HPDE6-E6E7 (cell line): ENCODE results near the gene MAPK8.
A peak's percentile ranks its signal among the peaks of the same experiment; 100 is the strongest.
"Not testable (repeated sequence)": the region's sequence is repeated elsewhere in the genome, so short reads cannot be mapped to it uniquely, and the experiment has no call there.

Experiments
- DNase-seq: peaks from one replicate; pipeline ENCODE4 v3.0.0; 2011; ENCODE audit warnings: missing footprints; ENCODE audit errors: extremely low spot score

MAPK8 gene

DNA sequence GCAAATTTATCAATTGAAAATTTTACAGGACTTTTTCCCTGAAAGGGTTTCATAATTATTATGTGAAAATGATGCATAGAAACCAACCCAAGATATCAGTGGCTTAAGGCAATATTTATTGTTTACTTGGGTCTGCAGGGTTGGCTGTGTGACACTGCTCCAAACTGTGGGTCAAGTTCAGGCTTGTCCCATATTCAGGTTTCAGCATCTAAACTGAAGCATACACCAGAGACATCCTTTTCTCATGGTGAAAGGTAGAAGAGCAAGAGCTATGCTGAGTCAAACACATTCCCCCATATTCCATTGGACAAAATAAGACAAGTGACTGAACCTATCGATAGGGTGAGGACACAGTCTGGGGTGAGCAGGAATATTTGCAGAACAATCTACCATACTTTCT lies 110.9 kb downstream of the MAPK8 start:
- peak; percentile 21 for DNase-seq

DNA sequence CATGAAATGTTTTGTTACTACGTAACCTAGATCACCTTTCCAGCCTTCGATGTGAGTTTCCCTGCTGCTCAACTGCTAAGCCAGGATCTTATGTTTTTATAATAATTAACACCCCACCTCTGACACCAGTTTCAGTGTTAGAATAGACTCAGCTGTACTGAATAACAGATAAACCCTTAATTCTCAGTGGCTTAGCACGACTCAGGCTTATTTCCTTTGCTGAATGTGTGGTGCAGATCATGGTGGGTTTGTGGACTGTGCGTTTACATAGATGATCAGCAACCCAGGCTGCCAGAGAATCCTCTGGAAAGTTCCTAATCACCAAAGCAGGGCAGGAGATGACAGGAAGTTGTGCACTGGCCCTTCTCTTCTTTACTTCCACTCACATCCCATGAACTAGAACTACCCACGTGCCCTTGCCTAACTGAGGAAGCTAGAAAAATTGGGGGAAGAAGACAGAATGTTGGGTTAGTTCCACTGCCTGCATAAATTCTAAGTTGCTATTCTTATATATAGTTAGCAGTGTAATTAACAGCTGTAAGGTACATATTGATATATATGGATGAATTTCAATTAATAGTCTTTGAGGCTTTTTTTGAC lies 111.8 kb downstream of the MAPK8 start:
- DNase-seq, result no peak

DNA sequence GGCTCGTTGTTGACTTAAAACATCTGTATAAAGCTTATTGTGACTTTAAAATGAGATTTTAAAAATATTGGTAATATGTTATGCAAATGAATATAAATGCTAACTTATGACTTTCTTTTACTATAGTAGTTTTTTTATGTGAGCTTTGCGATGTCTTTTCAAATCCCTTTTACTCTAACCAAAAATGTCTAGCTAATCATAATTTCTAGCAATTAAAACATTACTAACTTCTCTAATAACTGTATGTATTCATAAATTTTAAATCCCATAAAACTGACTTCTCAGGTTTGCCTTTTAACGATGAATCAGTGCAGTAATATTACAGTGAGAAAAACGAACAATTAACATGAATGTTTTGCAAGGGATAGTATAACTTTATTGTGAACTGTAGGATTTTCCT lies 113.2 kb downstream of the MAPK8 start:
- DNase-seq, result no peak

DNA sequence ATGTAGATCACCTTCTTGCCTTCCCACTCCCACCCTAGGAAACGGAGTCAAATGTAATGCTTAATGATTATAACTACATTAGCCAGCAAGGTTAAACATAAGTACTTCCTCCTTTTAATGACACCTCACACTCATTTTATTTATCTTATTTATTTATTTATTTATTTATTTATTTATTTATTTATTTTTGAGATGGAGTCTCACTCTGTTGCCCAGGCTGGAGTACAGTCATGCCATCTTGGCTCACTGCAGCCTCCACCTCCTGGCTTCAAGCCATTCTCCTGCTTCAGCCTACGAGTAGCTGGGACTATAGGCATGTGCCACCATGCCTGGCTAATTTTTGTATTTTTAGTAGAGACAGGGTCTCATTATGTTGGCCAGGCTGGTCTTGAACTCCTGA lies 115.4 kb downstream of the MAPK8 start:
- not testable (repeated sequence) for DNase-seq

DNA sequence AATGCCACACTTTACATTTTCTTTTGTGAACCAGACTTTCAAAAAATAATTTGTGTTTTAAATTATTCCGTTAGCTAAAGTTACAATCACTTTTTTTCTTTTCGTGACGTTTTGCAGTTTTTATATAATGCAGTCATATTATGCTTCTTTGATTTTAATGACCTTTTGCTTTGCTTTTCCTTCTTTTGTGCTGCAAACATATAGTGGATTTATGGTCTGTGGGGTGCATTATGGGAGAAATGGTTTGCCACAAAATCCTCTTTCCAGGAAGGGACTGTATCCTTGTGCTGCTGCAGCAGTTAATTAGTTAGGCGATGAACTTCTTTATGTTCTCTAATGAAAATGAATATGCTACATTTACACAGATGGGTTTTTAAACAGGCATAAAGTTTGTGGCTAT lies 117.4 kb downstream of the MAPK8 start:
- DNase-seq, result no peak

DNA sequence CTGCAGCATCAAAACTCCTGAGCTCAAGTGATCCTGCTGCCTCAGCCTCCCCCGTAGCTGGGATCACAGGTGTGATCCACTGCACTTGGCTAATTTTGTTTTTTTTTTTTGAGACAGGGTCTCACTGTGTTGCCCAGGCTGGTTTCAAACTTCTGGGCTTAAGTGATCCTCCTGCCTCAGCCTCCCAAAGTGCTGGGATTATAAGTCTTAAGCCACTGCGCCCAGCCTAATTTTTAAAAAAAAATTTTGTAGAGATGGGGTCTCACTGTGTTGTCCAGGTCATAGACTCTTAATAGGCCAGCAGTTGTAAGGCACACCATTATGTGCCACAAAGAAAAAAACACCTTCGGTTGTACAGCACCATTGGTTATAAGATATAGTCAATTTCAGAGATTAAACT lies 122.4 kb downstream of the MAPK8 start:
- no peak for DNase-seq

DNA sequence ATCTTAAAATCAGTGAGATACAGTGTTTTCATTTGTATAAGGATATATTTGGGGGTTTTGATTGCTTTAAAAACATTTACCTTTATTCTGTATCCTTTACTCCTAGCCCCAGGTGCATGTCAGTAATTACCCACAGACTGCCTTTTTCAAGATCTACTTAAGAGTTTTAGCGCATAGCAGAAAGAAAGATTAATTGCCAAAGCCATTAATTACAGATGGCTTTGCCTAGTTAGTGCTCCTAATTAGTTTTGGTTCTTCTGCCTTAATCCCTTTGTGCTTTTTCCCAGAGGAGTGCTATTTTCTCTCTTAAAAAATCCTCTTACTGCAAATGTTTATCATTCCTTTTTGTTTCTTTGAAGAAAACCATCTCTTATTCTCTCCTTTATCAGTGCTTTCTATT lies 122.8 kb downstream of the MAPK8 start:
- no peak for DNase-seq

DNA sequence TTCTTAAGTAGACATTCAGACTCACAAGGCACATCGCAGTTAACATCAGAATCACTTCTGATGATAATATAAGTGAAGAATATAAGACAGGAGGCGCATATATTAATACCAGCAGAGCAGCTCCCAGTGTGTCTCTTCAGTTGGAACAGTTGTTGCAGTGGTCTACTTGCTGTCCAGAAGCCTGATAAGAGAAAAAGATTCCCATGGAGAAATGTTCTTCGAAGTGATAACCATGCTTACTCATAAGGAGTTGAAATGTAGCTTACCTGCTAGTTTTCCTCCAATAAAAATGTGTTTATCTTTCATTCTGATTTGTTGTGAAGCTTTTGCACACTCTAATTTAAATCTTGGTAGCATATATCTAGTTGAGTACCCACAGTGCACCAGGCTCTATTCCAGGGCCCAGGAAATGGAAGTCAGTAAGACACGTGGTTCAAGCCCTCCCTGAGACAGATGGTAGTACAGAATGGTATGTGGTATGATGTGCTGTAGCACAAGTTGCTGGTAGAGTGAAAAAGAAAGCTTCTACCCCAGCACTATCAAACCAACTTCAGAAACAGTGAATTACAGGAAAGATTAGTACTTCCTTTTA lies 124.0 kb downstream of the MAPK8 start:
- DNase-seq, result no peak

DNA sequence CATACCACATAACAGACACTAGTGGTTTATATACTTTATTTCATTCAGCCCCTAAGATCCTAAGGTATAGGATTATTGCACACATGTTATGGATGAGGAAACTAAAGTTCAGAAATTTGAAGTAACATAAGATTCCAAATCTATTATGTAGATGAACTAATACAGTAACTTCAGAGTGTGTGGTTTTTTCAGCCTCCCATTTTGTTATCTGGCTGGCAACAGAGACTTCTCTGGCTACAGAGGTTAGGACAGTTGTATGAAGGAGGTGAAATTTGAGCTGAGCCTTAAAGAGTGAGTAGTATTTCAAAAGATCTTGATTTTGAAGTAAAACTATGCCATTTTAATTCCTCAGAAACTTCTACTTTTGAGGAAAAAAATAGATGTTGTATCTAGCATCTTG lies 125.4 kb downstream of the MAPK8 start:
- no peak for DNase-seq

DNA sequence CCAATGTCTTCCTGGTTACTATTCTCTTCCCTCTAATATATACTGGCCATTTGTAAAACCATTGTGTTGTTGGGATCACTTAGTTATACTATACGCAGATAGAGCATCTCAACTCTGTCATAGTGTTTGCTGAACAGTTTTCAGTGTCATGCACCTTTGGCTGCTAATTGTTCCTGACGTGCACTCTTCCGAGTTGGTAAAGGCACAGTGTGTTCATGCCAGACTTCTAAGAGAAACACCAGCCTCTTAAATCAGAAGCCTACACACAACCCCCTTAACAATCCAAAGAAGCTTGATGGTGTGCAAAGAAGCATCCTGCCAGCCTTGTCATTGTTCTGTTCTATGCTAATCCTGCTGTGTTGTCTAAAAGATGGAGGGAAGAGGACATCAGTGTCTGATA lies 131.1 kb downstream of the MAPK8 start:
- no peak for DNase-seq

DNA sequence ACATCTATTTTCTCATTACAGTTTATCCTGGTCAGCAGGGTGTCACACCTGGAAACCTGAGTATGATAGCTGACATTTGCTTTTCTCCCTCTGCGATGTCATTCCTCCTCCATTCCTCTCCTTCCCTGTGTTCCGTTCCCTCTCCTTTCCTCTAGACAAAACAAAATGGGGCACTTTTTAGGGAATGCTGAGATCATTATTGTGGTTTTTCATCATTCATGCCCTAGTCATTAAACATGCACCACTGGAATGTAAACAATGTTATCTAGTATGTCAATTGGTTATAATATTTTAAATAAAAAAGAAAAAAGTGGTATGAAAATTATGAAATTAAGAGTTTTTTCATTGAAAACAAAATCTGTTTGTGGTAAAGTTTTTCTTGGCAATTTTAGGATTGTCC lies 132.6 kb downstream of the MAPK8 start:
- no peak for DNase-seq

DNA sequence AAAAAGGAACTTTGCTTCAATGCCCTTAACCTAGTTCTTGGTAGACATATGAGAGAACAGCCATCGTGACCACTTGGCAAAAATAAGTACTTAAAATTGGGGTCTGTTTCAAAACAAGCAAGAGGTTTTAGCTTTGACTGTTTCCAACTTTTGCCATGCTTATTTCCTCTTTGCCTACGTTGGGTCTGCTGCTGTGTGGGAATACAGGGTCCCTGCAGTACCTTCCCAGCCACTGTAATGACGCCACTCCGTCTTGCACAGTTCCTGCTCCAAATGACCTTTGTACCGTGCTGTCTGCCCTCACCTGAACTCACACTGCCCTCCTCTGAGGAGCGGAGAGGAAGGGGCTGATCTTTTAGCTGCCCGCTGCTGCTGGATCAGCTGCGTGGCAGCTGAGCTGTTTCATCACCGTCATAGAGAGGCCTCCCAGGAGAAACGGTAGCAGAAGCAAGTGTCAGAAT lies 133.1 kb downstream of the MAPK8 start:
- DNase-seq, result no peak

DNA sequence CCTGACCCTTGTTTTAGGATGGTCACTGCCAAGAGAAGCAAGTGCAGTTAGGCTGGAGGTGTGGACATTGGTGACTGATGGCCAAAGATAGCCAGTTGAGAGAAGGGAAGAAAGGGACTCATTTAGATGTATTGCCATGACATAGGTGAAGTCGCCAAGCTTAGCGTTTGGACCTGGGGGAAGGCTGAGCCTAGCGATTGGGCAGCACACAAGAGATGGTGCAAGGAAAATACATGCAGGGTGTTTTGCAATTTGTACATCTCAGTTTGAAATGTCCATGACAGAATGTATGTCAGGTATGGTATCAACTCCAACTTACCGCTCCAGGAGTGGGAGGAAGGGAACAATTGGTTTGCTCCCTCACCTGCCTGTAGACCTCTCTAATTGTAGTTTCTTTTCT lies 134.3 kb downstream of the MAPK8 start:
- no peak for DNase-seq

DNA sequence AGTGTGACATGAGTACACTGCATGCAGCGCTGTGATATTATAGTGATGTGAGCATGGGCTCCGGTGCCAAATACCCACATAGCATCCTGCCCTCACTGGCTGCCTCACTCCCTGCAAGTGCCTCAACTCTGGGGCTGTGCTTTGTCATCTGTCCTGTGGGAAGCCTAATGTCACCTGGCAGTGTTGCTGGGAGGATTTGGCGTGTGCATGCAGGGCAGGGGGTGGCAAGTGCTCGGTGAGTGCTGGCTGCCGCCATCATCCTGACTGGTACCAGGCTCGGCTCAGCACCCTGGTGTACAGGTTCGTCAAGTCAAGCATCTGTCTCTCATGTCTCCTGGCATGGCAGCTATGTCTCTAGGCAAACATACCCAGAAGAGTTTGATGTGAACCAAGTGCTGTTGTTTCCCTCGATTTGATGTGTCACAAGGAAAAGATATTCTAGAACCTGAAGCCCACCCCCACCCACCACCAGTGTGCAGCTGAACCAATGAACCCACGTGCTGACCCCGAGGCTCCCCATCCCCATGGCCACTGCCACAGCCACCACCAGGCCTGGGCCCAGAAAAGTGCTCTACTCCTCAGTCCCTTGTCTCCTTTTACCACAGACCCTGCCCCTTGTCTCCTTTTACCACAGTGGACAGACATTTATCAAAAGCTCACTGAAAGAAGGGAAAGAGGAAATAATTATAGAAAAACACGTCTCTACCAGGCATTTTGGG lies 135.8 kb downstream of the MAPK8 start:
- DNase-seq, result no peak

DNA sequence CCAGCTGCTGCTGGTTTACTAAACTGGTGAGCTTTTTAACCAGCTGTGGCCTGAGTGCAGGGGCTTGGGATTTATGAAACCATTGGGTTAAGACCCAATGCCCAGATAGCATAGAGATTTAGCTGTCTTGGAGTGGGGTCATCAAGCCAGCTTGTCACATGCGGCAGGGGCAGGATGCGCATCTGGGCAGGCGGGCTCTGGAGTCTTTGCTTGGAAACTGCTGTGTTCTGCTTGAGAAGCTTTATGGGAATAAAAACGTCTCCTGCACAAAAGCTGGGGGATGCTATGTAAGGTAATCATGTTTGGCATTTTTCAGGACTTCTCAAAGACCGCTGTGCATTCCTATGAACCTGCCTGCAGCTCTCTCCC lies 136.3 kb downstream of the MAPK8 start:
- no peak for DNase-seq

DNA sequence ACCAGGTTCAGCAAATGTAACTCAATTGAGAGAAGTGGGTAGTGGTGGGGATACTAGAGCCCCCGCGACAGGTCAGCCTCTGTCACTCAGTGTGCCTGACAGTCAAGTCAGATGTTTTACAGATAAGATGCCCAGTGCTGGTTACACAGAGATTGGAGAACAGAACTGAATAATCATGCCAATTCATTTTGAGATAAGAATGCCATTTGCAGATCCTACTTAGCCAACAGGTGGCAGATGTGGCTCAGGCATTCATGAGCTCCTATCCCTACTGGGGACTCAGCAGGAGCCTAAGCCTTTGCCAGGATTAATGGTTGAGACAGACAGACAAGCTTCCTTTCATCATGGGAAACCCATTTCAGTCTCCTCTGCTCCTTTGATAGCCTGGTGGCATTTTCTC lies 137.8 kb downstream of the MAPK8 start:
- DNase-seq, result no peak

DNA sequence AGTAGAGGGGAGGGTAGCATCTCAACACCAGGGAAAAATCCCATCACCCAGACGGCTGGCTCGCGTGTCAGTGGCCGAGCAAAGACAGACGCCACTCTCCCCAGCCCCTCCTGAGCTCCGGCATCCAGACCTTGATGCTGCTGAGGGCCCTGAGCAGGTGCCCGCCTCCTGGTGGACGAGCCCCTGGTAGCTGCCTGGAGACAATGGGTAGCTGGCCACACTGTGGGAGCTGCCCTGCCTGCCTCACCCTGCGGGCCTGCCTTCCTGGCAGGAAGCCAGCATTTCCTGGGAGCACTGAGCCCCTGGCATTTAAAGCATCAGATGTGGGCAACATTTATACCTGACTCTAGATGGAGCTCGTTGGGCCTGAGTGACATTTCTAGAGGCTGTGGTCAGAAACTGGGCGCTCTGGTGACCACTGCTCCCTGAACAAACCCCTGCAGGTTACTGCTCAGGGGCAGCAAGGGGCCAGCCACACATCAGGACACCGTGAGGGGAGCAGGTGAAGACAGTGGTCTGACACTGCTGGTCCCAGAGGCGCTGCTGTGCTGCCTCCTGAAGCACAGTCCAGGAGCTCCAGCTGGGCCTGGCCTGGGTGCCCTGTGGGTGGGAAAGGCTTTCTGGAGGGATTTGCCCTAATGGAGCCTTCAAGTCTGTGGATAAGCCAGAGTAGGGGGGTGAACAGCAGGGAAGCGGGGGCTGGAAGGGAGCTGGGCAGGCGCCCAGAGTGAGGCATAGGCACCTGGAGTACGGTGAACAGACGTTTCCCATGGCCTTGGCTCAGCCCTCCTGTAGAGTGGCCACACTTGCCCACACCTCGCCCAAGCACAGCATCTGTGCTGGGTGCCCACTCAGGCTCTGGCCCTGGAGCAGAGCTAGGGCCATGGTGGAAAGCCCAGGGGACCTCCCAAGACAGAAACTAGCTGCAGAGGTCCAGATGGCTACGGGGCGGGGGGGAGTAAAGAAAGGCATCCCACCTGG lies 138.7 kb downstream of the MAPK8 start:
- DNase-seq, result no peak

DNA sequence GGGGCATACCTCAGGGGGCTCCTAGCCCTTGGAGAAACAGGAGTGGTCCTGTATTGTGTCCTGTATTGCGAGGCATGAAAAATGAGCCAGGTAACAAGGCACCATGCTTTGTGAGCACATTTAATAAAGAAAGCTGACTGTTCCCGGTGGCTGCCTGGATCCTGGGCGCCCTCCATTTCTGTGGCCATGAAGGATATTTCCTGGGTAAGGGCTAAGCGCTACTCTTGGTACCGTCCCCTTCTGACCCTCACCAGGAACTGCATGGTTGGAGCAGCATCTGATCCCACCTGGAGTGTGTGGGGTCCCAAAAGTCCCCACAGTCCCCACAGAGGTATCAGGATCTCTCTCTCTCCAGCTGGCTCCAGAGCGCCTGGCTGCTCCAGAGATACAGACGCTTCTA lies 139.5 kb downstream of the MAPK8 start:
- no peak for DNase-seq

DNA sequence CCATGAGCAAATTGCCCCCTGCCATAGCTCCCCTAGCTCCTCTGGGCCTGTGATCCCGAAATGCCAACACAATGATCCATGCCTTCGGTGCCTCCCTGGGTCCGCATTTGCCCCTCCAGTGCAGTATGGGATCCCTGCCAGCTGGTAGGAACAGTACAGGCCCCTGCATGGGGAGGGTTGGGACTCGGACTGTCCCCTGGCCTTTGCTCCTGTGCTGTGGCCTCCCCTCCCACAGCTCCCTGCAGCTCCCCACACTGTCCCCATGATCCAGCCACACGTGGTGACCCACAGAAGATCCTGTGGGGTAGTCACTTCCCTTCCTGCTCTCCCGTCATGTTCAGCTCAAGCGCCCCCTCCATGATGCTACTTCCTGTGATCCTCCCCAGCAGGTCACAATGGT lies 140.3 kb downstream of the MAPK8 start:
- DNase-seq, result no peak

DNA sequence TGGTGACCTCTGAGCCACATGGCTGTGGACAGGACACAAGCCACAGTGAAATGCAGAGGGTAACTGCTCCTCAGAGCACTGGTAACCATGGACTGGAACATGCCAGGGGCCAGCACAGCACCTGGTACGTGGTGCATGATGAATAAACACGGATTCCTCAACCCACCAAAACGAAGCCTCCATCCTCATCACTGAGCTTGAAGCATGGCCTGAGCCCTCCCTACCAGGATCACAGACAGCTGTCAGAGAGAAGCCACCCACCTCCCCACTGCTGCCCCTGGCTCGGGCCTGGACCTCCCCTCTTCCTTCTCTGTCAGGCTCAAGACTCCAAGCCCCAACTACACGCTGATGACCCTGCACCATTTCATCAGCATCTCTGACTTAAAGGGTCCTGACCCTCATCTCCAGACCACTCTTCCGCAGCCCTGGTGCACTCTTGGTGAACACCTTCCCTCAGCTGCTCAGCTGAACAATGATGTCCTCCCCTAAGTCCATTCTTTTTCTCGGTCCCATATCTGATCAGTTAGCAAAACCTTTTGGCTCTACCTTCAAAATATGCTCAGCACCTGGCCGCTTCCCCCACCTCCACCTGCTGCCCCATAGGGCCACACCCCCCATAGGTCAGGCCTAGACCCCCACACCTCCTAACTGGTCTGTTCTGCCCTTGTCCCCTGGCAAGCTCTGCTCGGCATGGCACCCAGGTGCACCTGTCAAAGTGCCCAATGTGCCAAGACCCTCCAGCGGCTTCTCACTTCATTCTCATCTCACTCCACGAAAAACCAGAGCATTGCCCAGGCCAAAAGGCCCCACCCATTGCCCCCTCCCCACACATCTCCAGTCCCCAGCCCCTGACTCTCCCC lies 141.1 kb downstream of the MAPK8 start:
- no peak for DNase-seq

DNA sequence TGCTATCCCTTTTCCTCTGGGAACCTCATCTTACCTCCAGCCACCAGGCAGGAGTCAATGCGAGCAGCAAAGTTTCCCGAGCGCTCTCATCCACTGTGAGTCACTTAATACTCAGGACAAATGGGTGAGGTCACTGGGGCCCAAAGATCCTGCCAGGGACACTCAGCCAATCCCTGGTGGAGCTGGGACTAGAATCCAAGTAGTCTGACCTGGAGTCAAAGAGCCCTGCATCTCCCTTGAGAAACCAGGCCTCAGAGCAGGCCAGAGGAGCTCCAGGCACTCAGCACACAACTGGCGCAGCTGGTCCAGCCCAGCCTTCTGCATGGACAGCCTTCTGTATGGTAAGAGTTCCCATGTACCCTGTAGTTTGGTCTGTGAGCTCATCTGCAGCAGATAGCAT lies 142.3 kb downstream of the MAPK8 start:
- no peak for DNase-seq
